Stimulated activated CD4-positive, alpha-beta T cell treated with anti-CD3 and anti-CD28 coated beads, Interleukin-12 subunit alpha, Interleukin-12 subunit beta, amount 100 ng/mL, for 4 hours (primary cell): ENCODE data around the gene METTL16.

Experiments
- DNase-seq: peaks from one replicate; pipeline ENCODE4 v3.0.0-alpha.2; 2020

METTL16 gene

DNA sequence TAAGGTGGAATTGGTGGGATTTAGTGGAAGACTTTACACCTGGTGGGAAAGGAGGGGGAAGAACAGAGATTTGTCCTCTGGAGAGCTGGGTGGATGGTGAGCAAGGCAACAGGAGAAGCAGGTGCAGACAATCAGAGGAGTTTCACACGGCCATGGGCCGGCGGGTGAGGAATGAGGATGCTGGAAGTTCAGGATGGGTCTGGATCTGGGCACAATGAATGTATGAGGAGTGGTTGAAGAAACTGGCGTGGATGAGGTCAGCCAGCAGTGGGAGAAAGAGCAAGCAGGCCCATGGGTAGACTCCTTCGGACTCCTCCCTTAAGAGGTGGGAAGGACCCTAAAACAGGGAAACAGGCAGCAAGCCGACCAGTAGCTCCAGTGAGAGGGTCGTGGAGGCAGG lies 100.7 kb downstream of the METTL16 start:
- DNase-seq: no peak

DNA sequence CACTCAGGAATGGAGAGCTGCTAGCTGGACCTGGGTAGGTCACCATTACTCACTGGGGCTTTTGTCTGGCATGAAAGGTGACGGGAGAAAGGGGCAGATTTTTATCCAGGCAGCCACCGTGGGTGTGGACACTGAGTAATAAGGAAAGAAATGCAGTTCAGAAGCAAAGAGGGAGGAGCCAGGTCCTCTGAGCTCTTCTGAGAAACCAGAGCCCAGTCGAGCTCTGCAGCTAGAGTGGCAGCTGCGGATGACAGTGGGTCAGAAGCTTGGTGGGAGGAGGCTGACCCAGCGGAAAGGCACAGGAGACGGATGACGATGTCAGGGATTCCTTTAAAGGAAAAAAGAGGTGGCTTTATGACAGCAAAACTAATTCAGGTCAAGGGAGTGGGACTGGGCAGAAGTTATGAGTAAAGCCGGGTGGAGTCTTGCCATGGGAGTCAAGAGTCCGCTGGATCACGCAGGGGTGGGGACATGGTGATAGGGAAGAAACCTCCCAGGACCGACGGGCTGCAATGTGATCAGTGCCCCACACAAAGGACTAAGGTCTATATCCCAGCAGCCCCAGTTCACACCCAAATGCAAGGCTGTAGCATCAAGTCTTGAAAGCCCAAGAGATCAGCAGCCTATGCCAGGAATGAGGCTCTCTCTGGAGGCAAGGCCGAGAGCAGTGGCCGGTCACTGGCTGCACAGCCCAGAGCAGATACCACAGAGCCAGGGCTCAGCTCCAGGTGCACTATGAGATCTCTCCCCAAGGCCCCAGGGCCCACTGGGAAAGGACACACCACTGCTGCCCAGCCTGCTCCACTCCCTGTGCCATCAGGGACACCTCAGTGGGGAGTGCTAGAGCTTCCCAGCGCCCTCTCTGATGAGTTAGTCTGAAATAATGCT lies 104.5 kb downstream of the METTL16 start:
- DNase-seq: no peak

DNA sequence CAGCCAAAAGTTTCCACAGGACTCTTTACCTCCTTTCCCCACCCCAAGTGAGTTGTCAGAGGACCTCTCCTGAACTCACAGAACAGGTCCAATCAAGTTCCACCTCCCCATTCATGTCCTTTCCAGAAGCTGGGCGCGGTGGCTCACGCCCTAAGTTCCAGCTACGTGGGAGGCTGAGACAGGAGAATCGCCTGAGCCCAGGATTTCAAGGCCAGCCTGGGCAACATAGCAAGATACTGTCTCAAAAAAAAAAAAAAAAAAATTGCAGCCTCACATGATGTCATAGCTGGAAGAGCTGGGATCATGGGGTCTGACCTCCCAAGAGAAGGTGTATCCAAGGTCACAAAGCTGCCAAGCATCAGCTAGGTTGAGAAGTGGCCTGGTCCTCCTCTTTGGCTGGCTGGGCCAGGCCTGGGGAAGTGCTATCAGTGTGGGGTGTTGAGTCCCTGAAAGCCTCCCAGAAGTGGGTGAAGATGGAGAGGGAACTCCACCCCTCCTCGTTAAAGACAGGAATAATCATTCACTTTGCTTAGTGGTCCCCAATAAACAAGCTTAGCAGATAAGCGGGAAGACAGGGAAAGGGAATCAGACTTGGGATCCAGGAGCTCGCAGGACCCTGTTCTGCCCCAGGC lies 105.3 kb downstream of the METTL16 start:
- DNase-seq: no peak

DNA sequence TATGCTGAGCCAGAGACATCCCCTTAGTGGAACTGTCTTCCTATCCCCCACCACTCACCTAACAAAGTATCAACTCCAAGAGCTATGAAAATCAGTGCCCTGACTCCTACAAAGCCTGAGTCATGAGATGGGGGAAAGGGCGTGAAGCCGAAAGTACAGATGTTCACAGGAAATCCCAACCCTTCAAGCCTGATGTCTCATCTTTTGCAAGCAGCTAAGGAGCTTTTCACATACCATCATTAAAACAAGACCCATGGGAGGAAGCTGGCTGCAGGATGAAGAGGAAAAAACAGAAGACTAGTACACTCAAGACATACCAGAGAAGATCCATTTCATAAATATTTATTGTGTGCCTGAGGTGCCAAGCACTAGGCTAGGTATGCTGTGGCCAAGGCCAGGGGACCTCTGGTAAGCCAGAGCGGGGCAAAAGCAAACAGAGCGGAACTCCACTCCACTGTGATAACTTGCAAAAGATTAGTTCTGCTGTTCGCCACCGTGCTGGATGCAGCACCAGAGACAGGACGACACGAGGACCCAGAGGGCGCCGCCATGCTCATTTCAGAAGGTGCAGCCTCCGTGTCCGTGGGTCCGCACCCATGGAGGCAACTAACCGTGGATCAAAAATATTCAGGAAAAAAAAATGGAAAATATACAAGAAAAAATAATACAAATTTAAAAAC lies 106.3 kb downstream of the METTL16 start:
- no peak for DNase-seq

DNA sequence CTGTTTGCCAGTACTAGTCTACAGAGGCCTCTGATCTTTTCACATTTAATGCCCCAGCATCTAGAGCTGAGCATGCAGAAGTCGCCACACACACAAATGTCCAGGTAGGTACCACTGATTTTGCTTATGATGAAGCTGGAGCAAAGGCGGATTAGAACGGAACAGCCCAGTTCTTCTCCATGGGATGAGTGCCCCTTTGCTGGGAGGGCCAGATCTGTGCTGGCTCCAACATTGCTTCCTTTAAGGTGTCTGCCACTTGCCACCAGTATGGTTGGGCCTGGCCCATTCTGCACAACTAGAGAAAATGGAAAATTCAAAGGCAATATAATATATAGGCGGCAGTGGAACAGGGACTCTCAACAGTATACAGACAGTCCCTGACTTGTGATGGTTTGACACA lies 108.6 kb downstream of the METTL16 start:
- no peak for DNase-seq

DNA sequence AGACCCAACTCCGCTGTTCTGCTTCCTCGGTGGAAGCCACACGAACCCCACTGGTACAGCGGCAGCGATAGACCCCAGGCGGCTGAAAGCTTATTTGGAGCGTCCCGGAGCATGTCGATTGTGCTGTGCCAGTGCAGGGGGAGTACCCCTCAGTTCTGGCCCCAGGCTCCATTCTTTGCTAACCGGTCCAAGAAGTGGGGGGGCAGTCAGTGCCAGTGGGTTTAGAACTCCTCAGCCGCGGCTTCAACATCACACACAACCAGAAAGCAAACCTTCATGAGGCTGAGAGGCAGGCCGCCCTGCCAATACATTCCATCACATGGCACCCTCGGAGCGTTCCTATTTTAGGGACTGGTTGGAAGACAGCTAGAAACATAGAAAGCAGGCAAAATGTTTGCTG lies 109.1 kb downstream of the METTL16 start:
- DNase-seq: no peak

DNA sequence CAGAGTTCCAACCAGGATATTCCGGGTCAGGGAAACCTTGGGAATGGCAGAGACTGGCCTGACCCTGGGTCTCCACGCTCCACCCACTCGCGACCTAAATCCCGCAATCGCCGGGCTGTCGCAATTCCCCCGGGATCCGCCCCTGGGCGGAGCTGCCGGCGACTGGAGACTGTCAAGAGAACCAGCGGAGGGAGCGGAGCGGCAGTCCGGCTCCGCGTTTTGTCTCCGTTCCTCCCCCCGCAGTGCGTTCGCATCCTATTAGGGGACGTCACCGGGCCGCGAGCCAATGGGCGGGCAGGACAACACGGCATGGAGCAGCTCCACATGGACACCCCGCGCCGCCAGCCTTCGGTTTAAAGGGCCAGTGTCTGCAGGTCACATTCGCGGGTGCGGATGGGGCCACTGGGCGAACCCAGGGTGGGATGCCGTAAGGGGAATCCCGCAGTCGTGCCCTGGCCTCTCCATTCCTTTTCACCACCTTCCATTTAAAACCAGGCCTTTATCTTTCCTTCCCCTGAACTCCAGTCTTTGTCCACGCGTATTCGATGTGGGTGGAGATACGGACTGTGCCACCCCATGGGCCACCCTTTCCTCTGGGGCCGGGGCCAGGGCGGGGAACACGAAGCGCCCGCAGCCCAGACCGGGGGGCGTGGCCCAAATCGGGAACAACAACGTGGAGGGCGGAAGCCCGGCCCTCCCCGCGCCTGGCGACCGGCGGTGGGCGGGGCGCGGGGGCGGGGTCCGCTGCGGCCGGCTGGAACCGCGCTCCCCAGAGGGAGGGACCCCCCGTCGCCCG lies 110.1 kb downstream of the METTL16 start:
- peak; percentile 99 for DNase-seq

DNA sequence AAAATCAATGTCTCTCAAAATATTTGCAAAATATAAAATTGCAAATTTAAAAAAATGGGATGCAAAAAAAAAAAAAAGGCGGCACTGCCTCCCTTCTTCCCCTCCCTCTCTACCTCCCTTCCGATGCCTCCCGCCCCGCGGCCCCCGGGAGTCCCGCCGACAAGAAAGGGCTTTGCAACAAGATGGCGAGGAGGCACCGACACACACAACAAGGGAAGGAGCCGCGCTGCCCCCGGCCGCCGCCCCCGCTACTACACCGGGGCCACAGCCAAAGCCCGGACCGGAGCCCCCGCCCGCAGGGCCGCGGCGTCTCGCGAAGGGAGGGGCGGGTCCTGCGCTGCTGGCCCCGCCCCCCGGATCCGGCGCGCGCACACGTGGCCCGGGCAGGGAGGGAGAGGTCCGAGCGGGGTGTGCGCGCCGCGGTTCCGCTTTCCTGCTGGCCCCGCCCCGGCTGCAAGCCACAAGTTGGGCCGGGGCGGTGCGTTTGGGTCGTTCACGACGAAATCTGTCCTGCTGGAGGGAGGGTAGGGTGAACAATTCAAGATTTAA lies 110.7 kb downstream of the METTL16 start, which contains the start of gene MNT:
TSS of gene MNT (minus strand) at position 184 of the 549 bp plus-strand sequence. CDS start 348 bp downstream, outside the sequence.
- DNase-seq: peak; percentile 91

DNA sequence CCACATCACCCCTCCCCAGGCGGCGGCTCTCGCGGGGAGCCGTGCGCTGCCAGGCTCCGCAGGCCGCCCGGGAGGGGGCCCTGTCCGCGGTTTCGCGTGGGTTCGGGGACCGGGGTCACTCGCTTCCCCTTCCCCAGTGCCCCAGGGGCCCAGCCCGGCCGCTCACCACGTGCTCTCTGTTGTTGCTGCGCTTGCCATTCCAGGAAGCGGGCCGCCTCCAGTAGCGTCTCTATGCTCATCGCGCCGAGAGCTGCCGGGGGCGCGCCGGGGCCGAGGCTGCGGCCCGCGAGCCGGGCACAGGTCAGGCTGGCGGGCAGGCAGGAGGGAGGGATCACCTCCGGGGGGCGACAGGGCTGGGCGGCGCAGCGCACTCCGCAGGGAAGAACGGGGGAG lies 111.2 kb downstream of the METTL16 start:
- peak; percentile 50 for DNase-seq

DNA sequence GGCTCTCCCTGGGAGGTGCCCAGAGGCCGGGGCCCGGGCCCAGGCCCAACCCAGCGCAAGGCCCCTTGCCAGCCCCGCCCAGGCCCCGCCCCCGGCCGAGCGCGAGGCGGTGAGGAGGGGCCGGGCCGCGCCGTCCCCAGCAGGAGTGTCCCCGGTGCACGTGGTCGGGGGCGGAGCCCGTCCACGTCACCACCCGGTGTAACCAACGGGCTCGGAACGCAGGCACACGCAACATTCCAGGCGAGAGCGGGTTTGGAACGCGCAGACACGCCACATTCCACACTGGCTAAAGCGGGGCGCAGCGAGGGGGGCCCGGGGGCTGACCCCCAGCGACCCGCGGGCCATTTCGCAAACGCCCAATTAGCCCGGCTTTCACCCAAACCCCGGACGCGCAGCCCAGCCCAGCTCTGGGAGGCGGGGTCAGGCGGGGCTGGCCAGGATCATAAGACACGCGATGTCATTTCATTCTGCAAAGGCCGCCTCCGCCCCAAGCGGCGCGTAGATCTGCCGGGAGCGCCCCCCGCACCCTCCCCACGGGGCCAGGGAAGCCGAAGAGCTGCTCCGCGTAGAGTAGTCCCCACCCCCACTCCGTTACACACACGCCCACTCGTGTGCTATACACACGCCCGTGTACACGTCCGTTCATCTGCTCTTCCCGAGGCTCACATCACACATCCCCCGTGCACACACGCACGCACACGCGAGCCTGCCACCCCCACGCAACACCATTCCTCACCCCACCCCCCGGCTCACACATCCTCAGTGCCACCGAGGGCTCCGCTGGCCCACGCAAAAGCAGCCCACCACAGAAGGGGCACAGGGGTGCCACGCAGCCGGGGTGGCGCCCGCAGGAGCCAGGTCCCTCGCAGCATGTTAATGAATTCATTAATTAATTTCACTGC lies 111.9 kb downstream of the METTL16 start:
- peak; percentile 94 for DNase-seq

DNA sequence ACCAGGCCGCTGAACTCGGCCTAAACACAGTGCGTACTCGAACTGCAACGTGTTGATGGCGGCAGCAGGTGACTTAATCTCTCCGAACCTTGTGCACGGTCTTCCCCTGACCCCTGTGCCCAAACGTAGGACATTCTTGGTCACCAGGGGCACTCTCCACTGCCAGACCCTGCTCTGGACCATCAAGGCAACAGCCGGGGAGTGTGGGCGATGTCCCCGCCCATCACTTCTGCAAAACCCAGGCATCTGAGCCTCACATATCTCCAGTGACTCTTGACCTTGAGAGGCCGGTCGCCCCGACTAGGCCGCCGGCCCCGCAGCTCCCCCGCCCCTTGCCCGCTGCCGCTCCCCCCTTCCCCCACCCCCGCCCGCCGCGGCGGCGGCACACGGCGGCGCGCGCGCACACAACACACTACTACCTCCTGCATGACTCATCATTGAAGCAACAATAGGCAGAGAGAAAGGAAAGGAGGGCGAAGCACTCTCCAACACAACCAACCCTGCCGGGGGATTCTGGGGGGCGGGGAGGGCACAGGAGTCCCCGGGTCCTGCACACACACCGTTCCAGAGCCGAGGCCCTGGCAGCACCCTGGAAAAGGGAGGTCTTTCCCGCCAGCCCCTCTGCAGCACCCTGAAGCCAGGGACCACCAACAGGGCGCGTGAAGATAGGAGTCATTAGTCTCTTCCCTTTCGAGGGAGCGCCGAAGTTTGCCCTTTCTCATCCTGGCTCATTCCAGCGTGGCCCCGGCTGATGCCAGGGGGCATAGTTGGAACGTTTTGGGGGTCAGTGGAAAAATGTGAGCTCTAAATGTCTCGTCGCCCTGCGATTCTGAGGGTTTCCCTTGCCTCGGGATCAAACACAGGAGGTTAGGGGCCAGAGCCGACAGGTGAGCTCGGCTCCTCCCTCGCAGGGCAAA lies 112.8 kb downstream of the METTL16 start:
- peak; percentile 57 for DNase-seq

DNA sequence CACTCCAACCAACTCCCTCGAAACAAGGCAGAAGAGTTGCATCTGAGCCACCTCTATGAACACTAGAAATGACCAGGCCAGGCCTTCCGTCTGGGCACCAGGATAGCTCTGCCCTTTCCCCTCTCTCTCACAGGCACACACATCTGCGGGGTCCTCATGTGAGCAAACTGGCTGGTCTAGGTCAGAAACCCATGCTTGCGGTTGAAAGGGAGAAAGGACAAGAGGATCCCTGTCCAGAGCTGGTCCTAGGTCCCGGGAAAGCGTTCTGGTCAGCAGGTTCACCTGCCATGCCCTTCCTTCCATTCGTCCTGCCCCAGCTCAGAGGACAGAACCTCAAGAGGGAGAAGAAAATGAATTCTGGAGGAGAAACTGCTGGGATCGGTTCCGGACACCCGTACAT lies 113.5 kb downstream of the METTL16 start:
- DNase-seq: no peak

DNA sequence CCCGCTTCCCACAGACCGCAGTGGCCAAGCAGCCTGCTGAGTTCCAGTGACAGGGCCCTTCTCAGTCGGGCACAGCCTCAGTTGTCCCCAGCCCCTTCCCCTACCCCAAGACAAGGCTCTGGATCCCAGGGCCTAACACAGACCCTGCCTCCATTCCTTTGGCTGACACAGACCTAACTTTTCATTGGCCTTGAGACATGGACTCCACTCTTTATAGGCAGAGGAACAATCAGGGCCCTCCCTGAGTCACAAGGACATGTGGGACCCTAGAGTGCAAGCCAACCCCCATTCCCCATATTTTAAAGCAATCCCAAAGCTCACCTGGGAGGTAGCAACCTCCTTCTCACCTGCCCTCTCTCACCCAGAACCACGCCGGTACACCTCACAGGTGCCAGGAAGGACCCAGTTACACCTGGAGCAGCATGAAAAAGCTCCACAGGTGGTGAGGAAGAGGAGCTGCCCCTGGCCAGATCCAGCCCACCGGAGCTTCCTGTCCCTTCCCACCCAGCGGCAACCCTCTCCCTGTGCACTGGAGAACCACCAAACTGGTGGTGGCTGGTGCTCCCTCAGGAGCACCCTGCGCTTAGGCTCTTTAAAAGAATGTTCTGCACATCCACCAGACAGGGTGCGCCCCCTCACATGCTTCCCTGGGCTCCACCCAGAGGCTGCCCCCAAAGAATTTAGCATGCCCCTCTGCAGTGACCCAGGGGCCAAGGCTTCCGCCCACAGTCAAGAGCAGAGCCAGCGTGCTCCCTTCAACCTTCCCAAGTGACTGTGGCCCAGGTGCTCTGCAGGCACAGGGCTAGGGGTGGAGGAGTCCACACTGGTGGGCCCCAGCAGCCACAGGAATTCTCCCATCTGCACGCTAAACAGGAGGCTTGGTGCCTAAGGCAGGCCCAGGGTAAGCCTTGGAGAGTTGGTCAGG lies 114.2 kb downstream of the METTL16 start:
- no peak for DNase-seq

DNA sequence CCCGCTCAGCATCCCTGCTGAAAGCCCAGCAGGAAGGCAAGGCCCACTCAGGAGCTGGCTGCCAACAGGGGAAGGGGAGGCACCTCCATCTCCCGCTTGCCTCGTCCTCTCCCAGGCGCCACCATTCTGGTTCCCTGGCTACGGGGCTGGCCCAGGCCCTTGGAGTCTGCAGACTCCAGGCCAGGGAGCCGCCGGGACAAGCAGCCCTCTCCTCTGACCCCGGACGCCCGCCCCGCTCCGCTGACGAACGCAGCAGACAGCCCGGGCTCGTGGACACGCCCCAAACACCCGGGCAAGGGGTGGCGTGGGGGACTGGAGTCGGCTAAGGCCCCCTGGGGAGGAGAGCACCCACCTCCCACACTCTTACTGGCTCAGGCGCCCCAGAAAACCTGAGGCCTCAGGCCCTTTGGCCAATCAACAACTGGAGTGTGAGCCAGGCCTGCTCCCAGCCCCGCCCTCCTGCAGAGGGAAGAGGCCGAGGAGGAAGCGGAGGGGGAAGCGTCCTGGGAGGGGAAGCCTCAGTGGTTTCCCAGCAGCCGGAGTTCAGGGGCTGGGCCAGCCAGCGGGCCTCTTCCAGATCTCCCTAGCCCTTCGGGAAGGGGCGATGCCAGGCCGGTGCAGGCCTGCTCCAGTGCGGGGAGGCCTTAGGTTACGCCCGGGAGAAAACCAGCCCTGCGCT lies 115.0 kb downstream of the METTL16 start:
- peak; percentile 34 for DNase-seq

DNA sequence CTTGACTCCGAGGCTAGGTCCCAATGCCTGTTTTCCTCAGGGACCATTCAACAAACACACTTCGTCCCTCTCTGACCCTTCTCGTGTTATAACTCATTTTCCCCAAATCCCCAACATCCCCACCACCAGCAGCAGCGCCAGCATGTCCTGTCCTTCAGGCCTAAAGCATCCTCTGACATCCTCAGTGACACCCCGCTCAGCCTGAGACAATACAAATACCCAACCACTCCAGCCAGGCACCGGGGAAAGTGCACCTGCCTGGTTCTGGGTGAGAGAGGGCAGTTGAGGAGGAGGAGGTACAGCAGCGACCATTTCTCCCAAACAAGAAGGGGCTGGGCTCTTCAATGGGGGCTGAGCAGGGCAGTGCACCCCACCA lies 115.5 kb downstream of the METTL16 start:
- no peak for DNase-seq

DNA sequence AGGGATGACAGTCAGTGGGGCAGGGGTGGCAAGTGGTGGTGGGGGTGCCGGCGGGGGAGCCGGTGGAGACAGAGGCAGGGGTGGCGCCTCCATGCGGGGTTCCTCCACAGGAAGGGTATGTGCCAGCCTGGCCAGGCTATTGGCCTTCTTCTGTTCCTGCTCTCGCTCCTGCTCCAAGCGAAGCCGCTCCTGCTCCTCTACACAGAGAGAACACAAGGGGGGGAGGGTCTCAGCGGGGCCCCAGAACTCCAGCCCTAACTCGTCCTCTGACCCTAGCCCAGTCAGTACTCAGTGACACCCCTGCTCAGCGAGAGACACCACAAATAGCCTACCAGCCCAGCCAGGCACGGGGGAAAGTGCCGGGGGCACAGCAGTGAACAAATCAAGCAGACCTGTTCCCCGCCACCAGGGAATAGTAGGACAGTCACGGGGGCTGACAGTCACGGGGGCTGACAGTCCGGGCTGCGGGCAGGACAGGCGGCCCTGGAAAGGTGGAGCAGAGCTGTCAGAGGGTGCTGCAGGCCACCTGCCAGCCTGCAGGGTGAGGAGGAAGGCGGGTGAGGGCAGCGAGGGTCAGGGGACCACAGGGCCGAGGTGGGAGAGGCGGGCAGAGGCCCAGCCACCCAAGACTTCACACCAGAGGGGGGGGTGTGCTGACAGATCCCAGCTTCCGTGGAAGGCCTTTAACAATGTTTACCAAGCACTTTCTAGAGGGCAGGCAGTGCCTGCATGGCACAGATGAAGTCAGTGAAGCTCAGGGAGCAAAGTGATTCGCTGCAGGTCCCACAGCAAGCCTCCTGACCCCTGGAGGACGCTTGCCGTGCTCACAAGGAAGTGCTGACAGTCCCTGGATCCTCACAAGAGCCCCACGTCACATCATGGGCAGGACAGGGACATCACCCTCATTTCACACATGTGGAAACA lies 116.2 kb downstream of the METTL16 start:
- DNase-seq: no peak

DNA sequence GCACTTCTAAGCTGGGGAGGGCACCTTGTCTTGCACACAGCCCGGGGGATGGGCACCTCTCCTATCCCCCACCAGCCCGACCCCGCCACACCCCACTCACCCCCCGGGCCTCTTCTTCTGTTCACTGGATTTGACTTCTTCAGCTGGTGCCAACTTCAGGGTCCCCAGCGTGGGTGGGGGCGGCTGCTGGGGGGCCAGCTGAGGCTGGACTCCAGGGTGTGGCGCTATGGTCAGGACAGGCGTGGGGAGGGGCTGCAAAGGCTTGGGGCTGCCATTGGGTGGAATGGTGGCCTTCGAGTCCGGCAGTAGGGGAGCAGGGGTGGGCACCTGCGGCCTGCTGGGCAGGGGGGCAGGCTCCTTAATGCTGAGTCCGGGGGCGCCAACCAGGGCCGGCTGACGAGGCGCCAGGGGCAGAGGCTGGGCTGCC lies 116.9 kb downstream of the METTL16 start:
- DNase-seq: no peak
